Progenitor cell of endocrine pancreas (in vitro differentiated cells): Measurements from ENCODE around the gene UCHL1. TPM values are rescaled to one million over a fixed set of nuclear protein-coding genes. Genes with fewer than 3 reads are reported as not detected.

Source experiments
- DNase-seq: peaks from one replicate; pipeline ENCODE4 v3.0.0; 2021; ENCODE audit warnings: low spot score; ENCODE audit not compliant: unreplicated experiment
- H3K27ac Mint-ChIP-seq: 2 replicates; pipeline ENCODE4 v1.8.0; 2021; ENCODE audit warnings: mild to moderate bottlenecking, moderate library complexity, mixed read lengths
- H3K27me3 Mint-ChIP-seq: 2 replicates; pipeline ENCODE4 v1.8.0; 2021; ENCODE audit warnings: mixed read lengths
- H3K36me3 Mint-ChIP-seq: 2 replicates; pipeline ENCODE4 v1.8.0; 2022; ENCODE audit warnings: mixed read lengths; ENCODE audit not compliant: insufficient read depth
- H3K4me1 Mint-ChIP-seq: 2 replicates; pipeline ENCODE4 v1.8.0; 2021; ENCODE audit warnings: low read depth, mixed read lengths
- H3K4me3 Mint-ChIP-seq: 2 replicates; pipeline ENCODE4 v1.8.0; 2021; ENCODE audit warnings: low read depth, mild to moderate bottlenecking, moderate library complexity, mixed read lengths
- H3K9me3 Mint-ChIP-seq: 2 replicates; pipeline ENCODE4 v1.8.0; 2021; ENCODE audit warnings: low read depth, mixed read lengths
- total RNA-seq: library from RNA; stranded (reverse); gene quantifications from 2 replicates; pipeline ENCODE4 v1.2.1, GENCODE V29; 2021
- TF ChIP-seq, protein P1 (sequence below): fragments of 200-600 bp; sonication (generic); IDR thresholded peaks from one replicate; pipeline ENCODE4 v1.5.0; 2021; ENCODE audit warnings: antibody characterized with exemption, mild to moderate bottlenecking; ENCODE audit not compliant: unreplicated experiment

Gene UCHL1
- total RNA-seq, 1 donor from 2014 or later = 270 TPM

DNA sequence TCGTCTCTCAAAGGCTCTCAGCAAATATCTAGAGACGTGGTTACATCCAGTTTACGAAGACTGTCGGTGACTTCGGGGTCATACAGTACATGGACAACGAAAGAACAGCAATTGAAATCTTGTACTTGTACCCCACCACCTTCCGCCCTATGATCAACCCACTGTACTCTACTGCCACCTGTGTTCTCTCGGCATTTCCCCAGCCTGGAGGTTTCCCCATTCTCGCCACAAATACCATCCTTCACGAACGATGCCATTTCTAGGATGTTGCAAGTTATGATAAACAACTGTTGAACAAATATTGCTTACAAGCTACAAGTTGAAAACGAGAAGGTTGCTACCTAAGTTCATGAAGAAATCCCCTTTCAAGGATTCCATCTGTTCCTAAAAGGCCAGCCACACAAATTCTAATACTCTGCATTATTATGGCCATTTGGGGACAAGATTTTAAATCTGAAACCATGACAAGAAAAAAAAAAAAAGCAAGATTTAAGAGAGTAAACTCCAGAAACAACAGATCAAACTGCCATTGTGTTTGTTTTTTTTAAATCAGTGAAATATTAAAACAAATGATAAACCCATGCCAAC is 44.0 kb upstream of the UCHL1 start:
- Mint-ChIP-seq H3K4me1 (peaks cover 34% of the 10 kb centered on the region), H3K27ac (no peak overlapping the region)

DNA sequence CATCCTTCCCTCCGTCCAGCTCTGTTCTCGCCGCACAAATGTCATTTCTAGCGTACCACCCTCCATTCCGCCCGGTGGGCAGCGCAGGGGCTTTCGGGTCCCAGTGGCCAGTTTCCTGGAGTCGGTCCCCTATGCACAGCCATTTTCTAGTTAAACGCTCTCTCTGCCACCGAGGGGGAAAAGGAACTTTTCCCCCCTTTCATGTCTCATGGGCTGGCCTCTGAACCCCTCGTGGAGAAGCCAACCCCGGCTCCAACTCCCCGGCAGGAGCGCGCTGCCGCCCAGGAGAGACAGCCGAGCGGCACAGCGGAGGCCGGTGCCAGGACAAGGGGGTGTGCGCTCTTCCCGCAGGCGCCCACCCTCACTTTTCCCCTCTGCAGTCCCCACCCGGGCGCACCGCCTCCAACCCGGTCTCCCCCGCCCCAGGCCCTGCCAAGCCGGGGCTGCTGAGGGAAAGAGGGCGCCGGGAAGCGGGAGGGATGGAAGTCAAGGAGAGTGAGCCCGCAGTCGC is 43.0 kb upstream of the UCHL1 start:
- peak; percentile 39 for DNase-seq
- peak overlapping the region; percentile 85 for H3K4me3 Mint-ChIP-seq
- H3K36me3 Mint-ChIP-seq = no peaks in the 10 kb centered on the region
- peaks cover 3% of the 10 kb centered on the region for H3K9me3 Mint-ChIP-seq
- peaks cover 34% of the 10 kb centered on the region for H3K4me1 Mint-ChIP-seq
- H3K27ac Mint-ChIP-seq = peak overlapping the region; percentile 82
- H3K27me3 Mint-ChIP-seq = peaks cover 3% of the 10 kb centered on the region
- TF ChIP-seq, protein P1, sequence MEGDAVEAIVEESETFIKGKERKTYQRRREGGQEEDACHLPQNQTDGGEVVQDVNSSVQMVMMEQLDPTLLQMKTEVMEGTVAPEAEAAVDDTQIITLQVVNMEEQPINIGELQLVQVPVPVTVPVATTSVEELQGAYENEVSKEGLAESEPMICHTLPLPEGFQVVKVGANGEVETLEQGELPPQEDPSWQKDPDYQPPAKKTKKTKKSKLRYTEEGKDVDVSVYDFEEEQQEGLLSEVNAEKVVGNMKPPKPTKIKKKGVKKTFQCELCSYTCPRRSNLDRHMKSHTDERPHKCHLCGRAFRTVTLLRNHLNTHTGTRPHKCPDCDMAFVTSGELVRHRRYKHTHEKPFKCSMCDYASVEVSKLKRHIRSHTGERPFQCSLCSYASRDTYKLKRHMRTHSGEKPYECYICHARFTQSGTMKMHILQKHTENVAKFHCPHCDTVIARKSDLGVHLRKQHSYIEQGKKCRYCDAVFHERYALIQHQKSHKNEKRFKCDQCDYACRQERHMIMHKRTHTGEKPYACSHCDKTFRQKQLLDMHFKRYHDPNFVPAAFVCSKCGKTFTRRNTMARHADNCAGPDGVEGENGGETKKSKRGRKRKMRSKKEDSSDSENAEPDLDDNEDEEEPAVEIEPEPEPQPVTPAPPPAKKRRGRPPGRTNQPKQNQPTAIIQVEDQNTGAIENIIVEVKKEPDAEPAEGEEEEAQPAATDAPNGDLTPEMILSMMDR = no peak

More for the DNA sequence above, 44.0 kb upstream of the UCHL1 start:
- peaks cover 3% of the 10 kb centered on the region for H3K27me3 Mint-ChIP-seq
- TF ChIP-seq, protein P1 = peak; percentile 53
- no peaks in the 10 kb centered on the region for H3K36me3 Mint-ChIP-seq
- H3K9me3 Mint-ChIP-seq = peaks cover 3% of the 10 kb centered on the region
- peak overlapping the region; percentile 85 for H3K4me3 Mint-ChIP-seq
- DNase-seq = no peak

DNA sequence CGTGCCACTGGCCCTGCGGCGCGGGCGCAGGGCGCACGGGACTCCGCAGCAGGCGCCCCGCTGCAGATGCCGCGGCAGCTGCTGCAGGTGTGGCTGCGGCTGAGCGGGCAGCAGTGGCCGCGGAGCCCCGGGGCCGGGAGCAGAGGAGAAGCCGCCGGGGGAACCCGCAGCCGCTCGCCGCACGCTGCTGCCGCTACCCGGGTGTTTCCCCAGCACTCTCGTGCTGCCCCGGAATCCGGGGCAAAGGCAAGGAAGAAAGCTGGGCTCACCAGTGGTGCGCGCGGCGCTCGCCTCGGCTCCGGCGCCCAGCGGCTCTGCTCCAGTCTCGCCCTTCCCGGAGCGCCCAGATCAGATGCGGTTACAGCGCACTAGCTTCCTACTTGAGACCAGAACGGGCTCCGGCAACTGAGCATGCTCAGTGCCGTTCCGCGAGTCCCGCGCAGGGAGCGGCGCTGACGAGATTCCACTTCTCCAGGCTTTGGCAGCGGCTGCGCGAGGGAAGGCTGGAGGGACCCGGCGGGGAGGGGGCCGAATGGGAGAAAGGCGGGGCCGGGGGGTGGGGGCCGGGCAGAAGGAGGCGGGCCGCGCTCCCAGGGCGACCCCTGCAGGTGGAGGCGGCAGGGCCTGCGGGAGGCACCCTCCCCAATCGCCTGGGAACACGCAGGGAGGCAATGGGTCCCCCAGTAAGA is 42.4 kb upstream of the UCHL1 start, which contains the start of gene APBB2:
APBB2 (minus strand) TSS at position 407 of the 689 bp plus-strand sequence. CDS start 181,288 bp downstream, outside the sequence.
- Mint-ChIP-seq H3K9me3 (no peaks in the 10 kb centered on the region), H3K27ac (peak within 1 kb of the TSS; percentile 82), H3K4me3 (peak within 1 kb of the TSS; percentile 85), H3K4me1 (peaks cover 33% of the 10 kb centered on the region), H3K27me3 (peaks cover 3% of the 10 kb centered on the region), H3K36me3 (no peaks in the 10 kb centered on the region)
- DNase-seq = peak; percentile 95
- TF ChIP-seq, protein P1 = peak; percentile 94

DNA sequence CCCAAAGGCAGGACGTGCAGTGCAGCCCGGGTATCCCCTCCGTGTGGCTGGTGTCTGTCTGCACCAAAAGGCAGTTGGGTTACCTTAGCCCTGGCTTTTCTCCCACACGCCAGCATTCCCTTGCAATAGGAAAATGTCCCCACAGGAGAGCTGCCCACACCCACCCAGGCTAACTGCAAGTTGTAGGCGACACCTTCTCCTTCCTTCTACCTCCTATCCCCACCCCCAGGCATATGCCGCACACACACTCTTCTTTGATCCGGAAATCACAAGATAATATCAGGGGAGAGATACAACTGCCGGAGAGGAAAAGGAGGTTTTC is 41.9 kb upstream of the UCHL1 start:
- DNase-seq = no peak
- no peaks in the 10 kb centered on the region for H3K36me3 Mint-ChIP-seq
- TF ChIP-seq, protein P1 = peak; percentile 2
- H3K4me3 Mint-ChIP-seq = peak overlapping the region; percentile 85
- H3K4me1 Mint-ChIP-seq = peaks cover 33% of the 10 kb centered on the region
- H3K27ac Mint-ChIP-seq = peak overlapping the region; percentile 77
- no peaks in the 10 kb centered on the region for H3K9me3 Mint-ChIP-seq
- peaks cover 3% of the 10 kb centered on the region for H3K27me3 Mint-ChIP-seq

DNA sequence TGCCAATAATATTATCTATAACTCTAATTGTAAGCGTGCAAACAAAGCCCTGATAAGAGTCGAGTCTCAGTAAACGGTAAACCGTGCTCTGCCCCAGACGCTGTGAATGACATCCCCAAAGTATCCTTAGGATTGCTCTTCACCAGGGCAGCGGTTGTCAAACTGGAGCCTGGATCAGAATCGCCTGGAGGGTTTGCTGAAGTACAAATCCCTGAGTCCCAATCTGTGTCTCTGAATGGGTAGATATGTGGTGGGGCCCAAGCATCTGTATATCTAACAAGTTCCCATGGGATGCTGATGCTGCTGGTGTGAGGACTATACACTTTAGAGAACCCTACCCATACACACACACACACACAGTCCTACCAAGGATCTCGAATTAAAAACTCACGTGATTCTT is 41.6 kb upstream of the UCHL1 start:
- TF ChIP-seq, protein P1 = no peak
- peaks cover 3% of the 10 kb centered on the region for H3K27me3 Mint-ChIP-seq
- DNase-seq = no peak
- peaks cover 33% of the 10 kb centered on the region for H3K4me1 Mint-ChIP-seq
- H3K36me3 Mint-ChIP-seq = no peaks in the 10 kb centered on the region
- H3K4me3 Mint-ChIP-seq = peak overlapping the region; percentile 85
- H3K9me3 Mint-ChIP-seq = no peaks in the 10 kb centered on the region
- peak overlapping the region; percentile 77 for H3K27ac Mint-ChIP-seq
